ENCODE measurements around the gene ILF3. TPM values are rescaled to one million over a fixed set of nuclear protein-coding genes. Genes with fewer than 3 reads are reported as not detected.

Gene ILF3
- total RNA-seq, 1 experiment from 2014 or later: 365 TPM

DNA sequence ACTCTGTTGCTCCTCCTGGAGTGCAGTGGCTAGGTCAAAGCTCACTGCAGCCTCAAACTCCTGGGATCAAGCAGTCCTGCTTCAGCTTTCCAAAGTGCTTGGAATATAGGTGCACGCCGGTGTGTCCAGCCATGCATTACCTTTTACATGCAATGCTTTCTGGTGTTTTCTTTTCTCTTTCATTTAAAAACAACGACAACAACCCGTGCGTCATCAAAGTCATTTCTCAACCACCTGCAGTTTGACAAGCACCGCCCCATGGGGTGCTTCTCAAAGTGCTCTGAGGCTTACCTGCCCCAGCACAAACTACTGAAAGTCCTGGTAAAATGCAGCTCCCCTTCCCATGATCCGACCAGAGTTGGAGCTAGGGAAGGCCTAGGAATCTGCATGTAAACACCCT is 54.1 kb downstream of the ILF3 start:
- no peaks in the 10 kb centered on the region for H3K9me3 ChIP-seq (ENCODE audit: control insufficient read depth, insufficient read depth, low read depth, low read length)
- in situ Hi-C loops (cut with HindIII; ENCODE audit: low pct_unique_long_range_greater_than_20kb, low sequenced_read_pairs): no loop called here
- H3K27ac ChIP-seq (ENCODE audit: low read length): no peak overlapping the region
- no peaks in the 10 kb centered on the region for H3K4me1 ChIP-seq (ENCODE audit: control insufficient read depth, insufficient read depth, low read length)
- no peak for DNase-seq (ENCODE audit: low read depth, low spot score)
- no TSS peak for BruUV-seq (replicated peaks)
- no peak overlapping the region for H3K4me3 ChIP-seq (ENCODE audit: low read depth in 2 of 2, low read length in 2 of 2)
- H3K36me3 ChIP-seq (ENCODE audit: control insufficient read depth, insufficient read depth, low read length): no peaks in the 10 kb centered on the region
- TF ChIP-seq TCF7L2 (IDR thresholded peaks at IDR 0.05; ENCODE audit: low read depth, low read length) (no peak), REST (IDR thresholded peaks at IDR 0.05; ENCODE audit: insufficient read depth in 1 of 2, low read depth in 2 of 2, low read length in 1 of 2) (no peak), SIN3A (IDR thresholded peaks at IDR 0.05; ENCODE audit: borderline replicate concordance, insufficient read depth, low read depth, low read length) (no peak), POLR2AphosphoS5 (IDR thresholded peaks at IDR 0.05; ENCODE audit: low read depth, low read length) (no peak)
- TF ChIP-seq, protein P1, sequence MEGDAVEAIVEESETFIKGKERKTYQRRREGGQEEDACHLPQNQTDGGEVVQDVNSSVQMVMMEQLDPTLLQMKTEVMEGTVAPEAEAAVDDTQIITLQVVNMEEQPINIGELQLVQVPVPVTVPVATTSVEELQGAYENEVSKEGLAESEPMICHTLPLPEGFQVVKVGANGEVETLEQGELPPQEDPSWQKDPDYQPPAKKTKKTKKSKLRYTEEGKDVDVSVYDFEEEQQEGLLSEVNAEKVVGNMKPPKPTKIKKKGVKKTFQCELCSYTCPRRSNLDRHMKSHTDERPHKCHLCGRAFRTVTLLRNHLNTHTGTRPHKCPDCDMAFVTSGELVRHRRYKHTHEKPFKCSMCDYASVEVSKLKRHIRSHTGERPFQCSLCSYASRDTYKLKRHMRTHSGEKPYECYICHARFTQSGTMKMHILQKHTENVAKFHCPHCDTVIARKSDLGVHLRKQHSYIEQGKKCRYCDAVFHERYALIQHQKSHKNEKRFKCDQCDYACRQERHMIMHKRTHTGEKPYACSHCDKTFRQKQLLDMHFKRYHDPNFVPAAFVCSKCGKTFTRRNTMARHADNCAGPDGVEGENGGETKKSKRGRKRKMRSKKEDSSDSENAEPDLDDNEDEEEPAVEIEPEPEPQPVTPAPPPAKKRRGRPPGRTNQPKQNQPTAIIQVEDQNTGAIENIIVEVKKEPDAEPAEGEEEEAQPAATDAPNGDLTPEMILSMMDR (IDR thresholded peaks at IDR 0.05): no peak
- ChIA-PET POLR2A (interaction anchor here (0.7 kb wide), 1 partner anchor 190 kb away, joined by 3 read pairs; no protein-coding TSS in a partner anchor), CTCF (no interaction called here)
- intact Hi-C loops (cut with micrococcal nuclease; ENCODE audit: unreplicated experiment): no loop called here
- H3K27me3 ChIP-seq (ENCODE audit: control insufficient read depth, insufficient read depth, low read length): no peaks in the 10 kb centered on the region
- no peak for ATAC-seq

DNA sequence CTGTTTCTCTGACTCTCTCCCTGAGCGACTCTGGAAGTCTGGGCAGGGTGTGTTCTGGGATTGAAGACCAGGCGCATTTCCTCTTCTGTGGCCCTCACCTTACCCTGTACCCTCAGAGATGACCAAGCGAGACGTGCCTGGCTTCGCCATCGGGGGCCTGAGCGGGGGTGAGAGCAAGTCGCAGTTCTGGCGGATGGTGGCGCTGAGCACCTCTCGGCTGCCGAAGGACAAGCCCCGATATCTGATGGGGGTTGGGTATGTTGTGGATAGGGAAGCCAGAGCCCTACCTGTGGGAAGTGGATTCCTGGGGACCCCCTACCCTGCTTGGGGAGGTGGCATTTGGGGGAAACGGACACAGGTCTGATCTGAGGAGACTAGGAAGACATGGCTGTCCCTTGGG is 57.9 kb downstream of the ILF3 start:
- no peak for DNase-seq (ENCODE audit: low read depth, low spot score)
- no peak overlapping the region for H3K27ac ChIP-seq (ENCODE audit: low read length)
- CTCF ChIA-PET: no interaction called here
- intact Hi-C loops (cut with micrococcal nuclease; ENCODE audit: unreplicated experiment): loop anchor here (10.0 kb wide), 1 partner anchor 153 kb away; no protein-coding TSS in a partner anchor
- no peaks in the 10 kb centered on the region for H3K9me3 ChIP-seq (ENCODE audit: control insufficient read depth, insufficient read depth, low read depth, low read length)
- no TSS peak for BruUV-seq (replicated peaks)
- POLR2A ChIA-PET: no interaction called here
- TF ChIP-seq, protein P1 (IDR thresholded peaks at IDR 0.05): no peak
- TF ChIP-seq POLR2AphosphoS5 (IDR thresholded peaks at IDR 0.05; ENCODE audit: low read depth, low read length) (no peak), REST (IDR thresholded peaks at IDR 0.05; ENCODE audit: insufficient read depth in 1 of 2, low read depth in 2 of 2, low read length in 1 of 2) (no peak), TCF7L2 (IDR thresholded peaks at IDR 0.05; ENCODE audit: low read depth, low read length) (no peak), SIN3A (IDR thresholded peaks at IDR 0.05; ENCODE audit: borderline replicate concordance, insufficient read depth, low read depth, low read length) (no peak)
- H3K4me3 ChIP-seq (ENCODE audit: low read depth in 2 of 2, low read length in 2 of 2): no peak overlapping the region
- H3K36me3 ChIP-seq (ENCODE audit: control insufficient read depth, insufficient read depth, low read length): no peaks in the 10 kb centered on the region
- in situ Hi-C loops (cut with HindIII; ENCODE audit: low pct_unique_long_range_greater_than_20kb, low sequenced_read_pairs): no loop called here
- no peaks in the 10 kb centered on the region for H3K27me3 ChIP-seq (ENCODE audit: control insufficient read depth, insufficient read depth, low read length)
- ATAC-seq: no peak
- H3K4me1 ChIP-seq (ENCODE audit: control insufficient read depth, insufficient read depth, low read length): no peaks in the 10 kb centered on the region
